Left lobe of liver (tissue), 2 donors: ENCODE data around the gene RNF144A. TPM values are rescaled to one million over a fixed set of nuclear protein-coding genes. Genes with fewer than 3 reads are reported as not detected.

Source experiments
- ATAC-seq: fragments of 200-7000 bp; cut with Tn5 transposase; one replicate; pipeline ENCODE4 v1.9.1; 2020; ENCODE audit warnings: mild to moderate bottlenecking, moderate library complexity
- DNase-seq: peaks from one replicate; pipeline ENCODE4 v3.0.0-alpha.2; 2020; ENCODE audit warnings: low spot score
- total RNA-seq: library from RNA; stranded (reverse); gene quantifications from one replicate; pipeline ENCODE4 v1.2.1, GENCODE V29; 2021
- donor health status: DM: no; HTN: no; CAD: no; lungs with moderate emphysema.
- donor health status: DM: no; HTN: yes; CAD: no.

Gene RNF144A
- total RNA-seq, 1 donor from 2014 or later: 3.2 TPM

DNA sequence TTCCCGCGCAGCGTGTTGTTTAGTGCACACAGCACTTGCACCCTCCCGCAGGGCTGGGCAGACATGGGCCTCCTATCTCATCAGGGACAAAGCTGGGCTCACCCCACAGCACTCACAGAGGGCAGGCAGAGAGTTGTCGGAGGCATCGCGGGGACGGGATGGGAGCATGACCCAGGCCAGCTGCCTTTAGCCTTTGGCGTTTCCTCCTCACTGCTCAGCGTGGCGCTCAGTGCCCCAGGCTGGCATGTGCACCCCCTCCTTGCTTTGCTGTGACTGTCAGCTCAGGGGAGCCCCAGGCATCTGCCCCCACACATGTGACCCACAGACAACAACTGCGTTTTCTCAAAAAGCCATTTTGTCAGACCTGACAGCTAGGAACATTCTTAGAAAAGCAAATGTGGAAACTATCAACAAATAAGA, 101.1 kb downstream of the RNF144A start:
- DNase-seq: no peak
- ATAC-seq: no peak

- ATAC-seq (no peak), DNase-seq (no peak)
These were observed 101.6 kb downstream of the RNF144A start for GRCh38 chr2:7018767-7019166.

- DNase-seq: no peak
- ATAC-seq: no peak
These were observed 102.0 kb downstream of the RNF144A start for GRCh38 chr2:7019191-7019590.

GRCh38 chr2:7020059-7020458, 102.8 kb downstream of the RNF144A start:
- DNase-seq (no peak), ATAC-seq (no peak)

GRCh38 chr2:7020468-7020867, 103.3 kb downstream of the RNF144A start:
- DNase-seq (no peak), ATAC-seq (no peak)

DNA sequence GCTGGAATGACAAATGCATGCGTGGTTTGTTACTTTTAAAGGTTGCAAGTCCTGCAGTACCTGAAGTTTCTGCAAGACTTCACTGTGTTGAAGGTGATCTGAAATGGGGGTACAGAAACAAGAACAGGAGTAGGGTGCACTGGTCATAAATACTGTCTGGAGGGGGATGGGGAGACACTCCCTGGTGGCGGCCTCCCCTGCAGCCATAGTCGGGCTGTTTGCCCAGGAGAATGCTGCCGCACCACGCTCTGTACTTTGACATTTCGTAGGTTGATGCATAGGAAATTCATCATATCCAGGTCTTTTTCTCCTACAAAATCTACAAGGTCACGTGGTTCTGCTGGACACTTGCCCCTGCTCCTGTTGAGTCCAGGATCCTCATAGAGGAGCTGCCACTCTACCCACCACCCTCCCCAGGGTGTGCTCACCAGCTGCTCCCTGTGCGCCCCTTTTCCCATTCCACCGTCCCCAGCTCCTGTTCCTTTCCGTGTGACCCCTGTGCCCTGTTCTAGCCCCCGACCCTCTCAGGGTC, 103.8 kb downstream of the RNF144A start:
- ATAC-seq: no peak
- DNase-seq: no peak

DNA sequence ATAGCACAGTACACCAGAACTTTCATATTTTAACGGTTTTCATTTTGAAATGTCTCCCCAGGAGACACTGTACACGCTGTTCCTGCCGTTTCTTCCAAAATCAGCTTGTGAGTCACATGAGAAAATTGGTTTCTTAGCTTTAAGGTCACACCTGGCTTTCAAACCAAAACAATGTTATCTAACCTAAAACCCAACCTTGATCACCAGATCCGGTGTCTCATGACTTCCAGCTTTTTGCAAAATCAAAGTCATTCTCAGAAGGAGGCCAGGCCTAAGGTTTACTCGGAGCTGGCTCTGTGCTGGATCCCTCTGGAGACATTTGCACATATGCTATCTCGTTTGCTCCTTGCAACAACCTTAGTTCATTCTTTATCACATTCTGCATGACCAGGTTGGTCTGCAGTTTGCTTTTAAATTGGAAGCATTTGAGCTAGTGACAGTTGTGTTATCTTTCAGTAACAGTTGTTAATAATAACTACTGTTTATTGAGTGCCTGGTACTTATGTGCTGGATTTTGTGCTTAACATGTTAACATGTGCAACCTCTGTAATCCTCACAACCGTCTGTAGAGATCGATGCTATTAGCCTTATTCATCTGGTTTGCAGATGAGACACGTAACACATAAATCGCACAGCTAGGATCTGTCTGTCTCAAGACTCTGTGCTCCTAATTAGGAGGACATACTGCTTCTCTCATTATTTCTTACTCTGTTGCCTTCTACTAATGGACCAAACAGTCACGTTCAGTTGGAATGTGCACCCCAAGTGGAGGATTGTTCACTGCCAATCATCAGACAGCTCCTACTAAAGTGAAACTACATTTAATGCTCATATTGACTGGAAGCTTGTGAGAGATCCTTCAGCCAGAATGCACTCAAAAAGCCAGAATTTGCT, 105.5 kb downstream of the RNF144A start:
- no peak for DNase-seq
- no peak for ATAC-seq

GRCh38 chr2:7023542-7023941, 106.3 kb downstream of the RNF144A start:
- no peak for DNase-seq
- no peak for ATAC-seq

- no peak for ATAC-seq
These were observed 107.0 kb downstream of the RNF144A start for GRCh38 chr2:7024261-7024660.

DNA sequence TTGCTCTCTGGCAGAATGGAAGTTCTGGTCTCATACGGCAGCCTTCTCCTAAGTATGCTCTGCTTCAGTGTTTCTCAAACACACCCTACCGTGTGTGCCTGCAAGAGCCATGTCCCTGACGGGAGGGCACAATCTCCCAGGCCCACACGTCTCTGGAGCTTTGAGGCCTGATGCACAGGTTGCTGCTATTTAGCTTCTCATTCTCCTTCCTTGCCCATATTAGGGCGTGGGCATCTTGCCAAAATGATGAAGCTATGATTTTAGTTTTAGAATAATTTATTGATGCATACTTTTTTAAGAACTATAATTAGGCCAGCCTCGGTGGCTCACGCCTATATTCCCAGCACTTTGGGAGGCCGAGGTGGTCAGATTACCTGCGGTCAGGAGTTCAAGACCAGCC, 107.9 kb downstream of the RNF144A start:
- ATAC-seq (no peak), DNase-seq (no peak)

More at GRCh38 chr2:7024261-7024660, 107.0 kb downstream of the RNF144A start:
- DNase-seq: no peak

- DNase-seq: no peak
- peak; percentile 44 for ATAC-seq
These were observed 109.5 kb downstream of the RNF144A start for GRCh38 chr2:7026742-7027141.

DNA sequence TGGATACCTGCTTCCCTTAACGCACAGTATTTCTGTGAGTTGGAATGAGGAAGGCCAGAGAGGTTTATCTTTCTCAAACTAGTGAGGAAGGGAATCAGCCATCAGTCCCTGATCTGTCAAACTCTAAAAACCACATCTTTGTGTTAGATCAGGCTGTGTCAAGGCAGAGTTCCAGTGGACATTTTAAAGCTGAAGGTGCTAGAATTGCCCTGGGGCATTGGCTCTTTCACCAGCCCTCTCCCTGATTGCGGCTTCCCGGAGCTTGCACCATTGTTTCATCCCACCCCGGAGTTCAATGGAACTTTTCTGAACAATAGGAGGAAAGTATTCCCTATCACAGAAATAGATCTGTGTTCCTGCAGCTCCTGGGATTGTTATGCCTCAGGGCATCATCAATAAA, 110.2 kb downstream of the RNF144A start:
- no peak for ATAC-seq
- no peak for DNase-seq

DNA sequence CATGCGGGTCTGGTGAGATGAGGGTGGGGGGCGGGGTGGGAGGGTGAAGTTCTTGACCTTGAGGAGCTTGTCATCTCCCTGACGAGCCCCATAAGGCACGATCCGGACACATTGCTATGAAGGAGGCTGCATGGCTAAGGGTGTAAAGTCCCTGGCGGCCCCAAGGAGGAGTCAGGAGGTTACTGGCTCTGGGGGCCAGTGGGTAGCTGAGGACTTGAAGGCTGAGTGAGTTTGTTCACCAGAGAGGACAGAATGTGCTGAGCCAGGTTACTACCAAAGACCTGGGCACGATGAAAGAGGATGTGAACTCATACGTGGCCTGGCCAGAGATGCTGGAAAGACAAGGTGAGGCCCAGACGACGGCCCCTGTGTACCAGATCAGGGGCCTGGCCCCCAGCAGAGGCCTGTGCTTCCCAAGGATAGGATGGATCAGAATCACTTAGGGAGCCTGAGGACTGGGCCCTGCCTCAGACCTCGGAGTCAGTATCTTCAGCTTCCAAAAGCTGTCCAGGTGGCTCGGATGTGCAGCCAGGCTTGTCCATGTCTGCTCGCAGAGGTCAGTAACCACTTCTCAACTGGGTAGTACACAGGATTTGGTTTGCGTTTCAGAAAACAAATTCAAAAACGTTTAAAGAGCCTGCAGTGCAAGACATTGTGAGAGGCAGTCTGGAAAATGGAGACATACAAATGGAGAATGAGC, 110.9 kb downstream of the RNF144A start:
- DNase-seq (no peak), ATAC-seq (no peak)

DNA sequence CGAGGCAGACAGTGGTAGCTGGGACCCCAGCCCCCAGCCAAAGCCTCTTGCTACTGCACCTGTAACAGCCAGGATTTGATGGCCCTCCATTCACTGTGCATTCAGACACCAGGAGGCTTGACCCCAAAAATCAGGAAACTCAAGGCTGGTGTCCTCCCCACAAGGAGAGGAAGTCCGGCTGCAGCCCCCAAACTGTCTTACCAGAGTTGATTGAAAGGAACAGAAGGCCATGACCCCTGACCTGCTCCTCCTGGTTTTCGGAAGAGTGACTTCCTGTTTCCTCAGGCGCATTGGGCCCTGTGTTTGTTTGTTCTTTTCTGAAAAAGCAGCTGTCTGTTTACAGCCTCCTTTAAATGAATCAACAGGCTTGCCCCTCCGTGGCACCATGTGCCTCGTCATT, 111.6 kb downstream of the RNF144A start:
- ATAC-seq: no peak
- no peak for DNase-seq

- DNase-seq (no peak), ATAC-seq (peak; percentile 25)
These were observed 112.3 kb downstream of the RNF144A start for GRCh38 chr2:7029291-7030059.

- DNase-seq: no peak
These were observed 113.6 kb downstream of the RNF144A start for GRCh38 chr2:7030810-7031209.

DNA sequence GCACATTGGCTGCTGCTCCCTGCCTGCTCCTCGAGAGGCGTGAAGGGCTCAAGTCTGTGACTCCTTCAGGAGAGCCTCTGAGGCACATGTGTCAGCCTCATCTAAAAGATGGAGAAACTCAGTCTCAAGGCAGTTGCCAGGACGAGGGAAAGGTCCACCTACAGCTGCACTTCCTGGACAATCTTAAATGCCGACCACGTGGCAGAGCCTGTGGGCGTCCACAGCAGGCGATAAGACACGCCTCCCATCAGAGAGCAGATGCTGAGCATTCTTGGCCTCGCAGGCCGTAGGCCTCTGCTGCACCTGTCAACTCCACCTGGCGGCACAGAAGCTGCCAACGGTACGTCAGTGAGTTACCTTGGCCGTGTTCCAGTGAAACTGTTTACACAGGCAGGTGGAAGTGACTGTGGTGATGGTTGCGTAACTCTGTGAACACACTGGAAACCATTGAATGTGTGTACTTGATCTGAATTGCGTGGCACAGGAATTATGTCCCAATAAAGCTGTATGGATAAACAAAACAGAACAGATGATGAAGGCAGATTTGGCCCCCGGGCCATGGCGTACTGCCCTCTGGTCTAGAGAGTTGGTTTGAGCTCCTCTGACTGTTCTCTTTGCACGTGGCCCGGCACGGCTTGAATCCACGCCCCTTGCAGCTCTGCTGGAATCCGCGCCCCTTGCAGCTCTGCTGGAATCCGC, 114.5 kb downstream of the RNF144A start:
- ATAC-seq (peak; percentile 87), DNase-seq (peak; percentile 85)

More at GRCh38 chr2:7030810-7031209, 113.6 kb downstream of the RNF144A start:
- no peak for ATAC-seq

GRCh38 chr2:7032371-7032770, 115.2 kb downstream of the RNF144A start:
- no peak for ATAC-seq
- DNase-seq: no peak

- no peak for DNase-seq
These were observed 116.1 kb downstream of the RNF144A start for GRCh38 chr2:7033136-7033960.

DNA sequence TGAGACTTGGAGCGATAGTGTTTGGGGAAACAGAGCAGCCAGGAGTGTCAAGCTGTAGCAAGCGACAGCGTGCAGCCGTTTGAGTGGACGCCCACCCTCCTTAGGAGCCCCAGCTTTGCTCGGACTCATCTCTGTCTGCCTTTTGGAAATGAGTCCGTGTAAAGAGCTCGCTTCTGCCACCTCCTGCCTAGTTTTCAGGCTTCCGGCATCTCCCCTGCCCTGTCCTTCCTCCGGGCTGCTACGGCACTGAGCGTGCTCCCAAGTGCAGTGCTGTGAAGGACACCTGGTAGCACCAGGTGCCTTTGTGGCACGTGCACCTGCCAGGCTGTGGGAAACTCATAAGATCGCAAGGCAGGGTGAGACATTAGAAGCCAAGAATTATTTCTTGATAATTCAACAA, 117.1 kb downstream of the RNF144A start:
- DNase-seq (no peak), ATAC-seq (no peak)

More at GRCh38 chr2:7033136-7033960, 116.1 kb downstream of the RNF144A start:
- no peak for ATAC-seq
